Measurements from ENCODE around the gene PDCD1LG2.

PDCD1LG2 gene

GRCh38 chr9:5478206-5478605 lies 32.1 kb upstream of the PDCD1LG2 start:
- TF ChIP-seq CTCF (IDR thresholded peaks at IDR 0.05; ENCODE audit: extremely low read depth, missing control alignments): no peak
- DNase-seq (ENCODE audit: low spot score): no peak

- peak; percentile 35 for DNase-seq (ENCODE audit: low spot score)
- no peak for TF ChIP-seq CTCF (IDR thresholded peaks at IDR 0.05; ENCODE audit: extremely low read depth, missing control alignments)
Measured at GRCh38 chr9:5479994-5480694, 30.2 kb upstream of the PDCD1LG2 start.

- DNase-seq (ENCODE audit: low spot score): no peak
- TF ChIP-seq CTCF (IDR thresholded peaks at IDR 0.05; ENCODE audit: extremely low read depth, missing control alignments): no peak
Measured at GRCh38 chr9:5480919-5481318, 29.4 kb upstream of the PDCD1LG2 start.

GRCh38 chr9:5481322-5482040 lies 28.9 kb upstream of the PDCD1LG2 start:
- no peak for TF ChIP-seq CTCF (IDR thresholded peaks at IDR 0.05; ENCODE audit: extremely low read depth, missing control alignments)
- DNase-seq (ENCODE audit: low spot score): no peak

GRCh38 chr9:5482194-5482593 lies 28.1 kb upstream of the PDCD1LG2 start:
- no peak for DNase-seq (ENCODE audit: low spot score)
- no peak for TF ChIP-seq CTCF (IDR thresholded peaks at IDR 0.05; ENCODE audit: extremely low read depth, missing control alignments)

GRCh38 chr9:5483306-5483705 lies 27.0 kb upstream of the PDCD1LG2 start:
- TF ChIP-seq CTCF (IDR thresholded peaks at IDR 0.05; ENCODE audit: extremely low read depth, missing control alignments): no peak
- DNase-seq (ENCODE audit: low spot score): no peak

GRCh38 chr9:5485378-5486085 lies 24.8 kb upstream of the PDCD1LG2 start:
- TF ChIP-seq CTCF (IDR thresholded peaks at IDR 0.05; ENCODE audit: extremely low read depth, missing control alignments): no peak
- no peak for DNase-seq (ENCODE audit: low spot score)
